Glomerular visceral epithelial cell (primary cell): ENCODE results near the gene EVX1.
A peak's percentile ranks its signal among the peaks of the same experiment; 100 is the strongest.

Source experiments
- DNase-seq: peaks from one replicate; pipeline ENCODE4 v3.0.0-alpha.2; 2016; ENCODE audit errors: extremely low spot score

EVX1 gene

DNA sequence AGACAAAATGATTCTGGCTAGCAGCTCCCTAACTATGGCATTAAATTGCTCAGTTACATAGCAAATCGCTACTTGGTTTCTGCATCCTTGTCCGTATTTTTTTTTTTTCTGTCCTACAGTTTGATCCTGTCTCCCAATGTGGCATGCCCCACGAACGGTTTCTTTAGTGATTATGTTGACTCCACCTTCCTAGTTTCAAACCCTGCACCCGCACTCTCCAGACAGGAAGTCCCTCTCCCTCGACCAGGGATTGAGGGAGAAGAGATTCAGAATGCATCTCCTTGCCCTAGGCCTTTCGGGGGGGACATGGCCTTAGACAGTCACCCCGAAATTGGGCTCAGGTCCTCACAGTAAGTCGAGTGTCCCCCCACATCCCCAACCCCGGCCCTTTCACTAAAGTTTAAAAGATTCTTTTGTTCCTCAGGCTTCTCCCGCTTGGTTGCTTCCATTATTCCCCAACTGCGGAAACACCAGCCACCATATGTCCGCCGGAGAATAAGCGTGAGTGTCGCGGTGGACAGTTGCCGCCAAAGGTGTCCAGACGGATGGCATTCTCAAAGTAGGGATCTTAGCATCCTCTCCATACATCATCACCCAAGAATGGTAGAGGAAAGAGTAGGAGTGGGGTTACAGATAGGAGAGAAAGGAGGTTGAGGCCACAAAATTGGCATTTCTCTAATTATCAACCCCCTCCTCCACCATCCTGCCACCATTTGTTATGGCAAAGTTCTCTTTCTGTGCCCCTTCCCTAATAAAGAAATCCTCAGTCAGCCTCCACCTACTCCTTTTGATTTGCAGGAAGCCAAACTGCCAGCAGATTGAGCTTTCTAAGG is 7.3 kb downstream of the EVX1 start:
- DNase-seq, result no peak

DNA sequence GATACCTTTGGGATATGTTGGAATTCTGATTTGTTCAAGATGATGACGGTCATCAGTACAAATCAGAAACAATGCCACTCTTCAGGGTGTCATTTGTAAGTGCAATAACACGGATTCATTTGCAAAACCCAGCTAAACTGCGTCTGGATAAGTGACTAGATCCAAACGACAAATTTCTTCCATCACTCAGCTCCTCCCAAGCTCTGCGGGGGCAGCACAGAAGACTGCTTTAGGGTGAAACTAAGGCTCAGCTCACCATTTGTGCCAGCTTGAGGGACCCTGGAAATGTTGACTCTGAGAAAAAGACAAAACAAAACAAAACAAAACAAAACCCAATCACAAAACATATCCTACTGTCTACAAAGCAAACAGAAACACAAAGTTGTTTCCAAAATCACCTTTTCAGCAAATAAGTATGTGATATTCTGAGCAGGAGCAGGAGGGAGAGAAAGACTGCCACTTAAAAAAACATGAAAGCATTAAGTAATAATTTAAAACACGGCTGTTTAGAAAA is 8.0 kb downstream of the EVX1 start:
- DNase-seq, result no peak

DNA sequence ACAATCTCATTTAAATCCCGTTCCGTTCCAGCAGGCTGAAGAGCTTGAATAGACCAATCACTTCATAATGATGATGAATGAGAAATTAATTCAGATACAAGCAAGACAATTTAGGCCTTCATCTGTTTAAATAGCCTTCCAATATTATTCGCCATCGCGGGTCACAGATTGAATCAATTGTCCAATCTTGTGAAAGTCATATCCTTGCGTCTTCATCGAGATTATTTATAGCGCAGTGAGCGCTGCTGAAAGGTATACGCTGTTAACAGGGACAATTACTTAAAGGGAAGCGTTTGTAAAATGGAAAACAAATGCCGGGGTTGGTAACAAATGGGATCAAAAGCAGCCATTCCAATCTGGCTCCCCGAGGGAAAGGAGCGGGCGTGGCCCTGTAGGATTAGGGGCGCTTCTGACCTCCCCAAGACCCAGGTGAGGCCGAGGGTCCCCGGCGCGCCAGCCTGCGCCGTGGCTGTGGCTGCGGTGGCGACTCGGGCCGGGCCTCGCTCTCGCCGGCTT is 8.6 kb downstream of the EVX1 start:
- no peak for DNase-seq

DNA sequence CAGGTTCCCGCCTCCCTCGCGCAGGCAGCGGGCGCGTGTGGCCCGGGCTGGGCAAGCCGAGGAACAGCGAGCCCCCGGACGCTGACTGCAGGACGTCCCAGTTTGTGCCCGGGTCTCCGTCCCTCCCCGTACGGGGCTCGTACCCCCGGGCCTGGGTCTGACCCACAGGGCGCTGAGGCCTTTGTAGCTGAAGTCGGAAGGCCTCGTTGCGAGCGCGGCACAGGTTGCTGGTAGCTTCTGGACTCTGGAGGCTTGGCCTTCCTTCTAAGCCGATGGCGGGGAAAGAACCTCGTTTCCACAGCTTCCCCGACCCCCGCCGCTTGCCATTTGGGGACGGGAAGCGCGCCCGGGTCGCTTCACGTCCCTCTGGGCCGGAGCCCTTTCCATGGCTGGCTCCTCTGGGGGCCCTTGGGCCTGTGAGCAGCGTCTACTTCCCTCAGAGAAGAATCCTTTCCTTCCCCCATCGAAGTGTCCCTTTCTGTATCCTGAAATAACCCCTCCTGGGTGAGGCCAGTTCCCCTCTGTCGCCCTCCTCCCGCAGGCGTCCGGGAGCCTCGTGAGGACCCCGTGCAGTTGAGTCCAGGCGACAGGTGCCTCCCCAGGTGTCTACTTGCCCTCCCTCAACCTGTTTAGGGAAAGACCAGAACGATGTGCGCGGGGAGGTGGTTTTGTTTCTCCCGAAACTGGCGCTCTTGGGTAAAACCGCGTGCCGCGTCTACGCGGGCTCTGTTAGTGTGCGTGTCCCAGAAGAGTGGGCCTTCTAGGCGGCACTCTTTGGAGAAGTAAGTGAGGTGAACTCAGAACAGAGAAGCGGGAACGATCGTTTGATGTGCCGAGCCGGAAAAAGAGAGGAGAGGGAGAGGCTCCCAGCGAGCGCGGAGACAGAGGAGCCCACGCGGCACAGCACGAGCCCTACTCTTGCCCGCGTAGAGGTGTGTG is 9.3 kb downstream of the EVX1 start:
- no peak for DNase-seq

DNA sequence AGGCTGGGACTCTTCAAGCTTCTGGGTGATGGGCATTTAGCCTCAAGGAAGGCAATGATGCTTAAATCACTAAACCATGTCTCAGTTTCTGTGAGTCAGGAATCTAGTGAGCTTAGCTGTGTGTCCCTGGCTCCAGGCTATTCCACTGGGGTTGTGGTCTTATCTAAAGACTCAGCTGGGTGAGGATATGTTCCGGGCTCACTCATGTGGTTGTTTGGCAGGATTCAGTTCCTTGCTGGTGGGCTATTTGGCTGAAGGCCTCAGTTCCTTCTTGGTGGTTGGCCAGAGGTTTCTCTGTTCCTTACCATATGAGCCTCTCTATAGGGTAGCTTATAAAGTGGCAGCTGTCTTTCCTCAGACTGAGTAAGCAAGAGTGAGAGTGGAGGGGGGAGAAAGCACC is 12.0 kb downstream of the EVX1 start:
- DNase-seq, result no peak

DNA sequence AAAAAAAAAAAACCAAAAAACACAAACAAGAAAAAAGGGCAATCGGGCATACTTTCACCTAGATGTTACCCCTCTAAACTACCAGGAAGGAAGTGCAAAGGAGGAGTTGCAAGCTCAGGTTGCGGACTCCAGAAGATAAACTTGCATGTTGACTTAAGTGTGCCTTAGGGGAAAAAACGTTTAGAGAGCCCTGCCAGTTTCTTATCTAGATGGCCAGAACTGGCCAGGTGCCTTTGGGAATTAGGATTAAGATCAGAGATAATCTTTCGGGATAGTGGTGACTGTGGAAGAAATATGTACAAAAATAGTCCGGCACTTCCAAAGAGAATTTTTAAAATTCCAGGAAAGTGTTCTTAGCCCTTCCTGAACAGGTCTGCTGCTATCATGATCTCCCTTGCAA is 17.6 kb downstream of the EVX1 start:
- DNase-seq, result no peak

DNA sequence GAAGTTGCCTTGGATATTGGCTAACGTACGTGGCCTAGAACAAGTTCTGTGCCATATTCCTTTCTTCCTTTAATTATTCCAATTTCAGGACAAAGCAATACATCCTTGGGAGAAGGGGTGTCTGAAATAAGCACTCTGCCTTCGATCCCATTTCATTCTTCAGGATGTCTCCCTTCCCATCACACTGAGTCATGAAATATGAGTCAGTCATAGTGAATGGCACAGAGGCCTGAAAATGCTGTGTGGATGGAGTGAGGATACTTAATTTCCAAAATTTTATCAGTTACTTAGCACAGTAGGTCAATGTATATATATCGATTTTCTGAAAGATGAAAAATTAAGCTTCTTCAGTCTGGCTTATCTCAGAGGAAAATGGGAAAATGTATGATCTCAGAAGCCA is 19.5 kb downstream of the EVX1 start:
- DNase-seq, result no peak

DNA sequence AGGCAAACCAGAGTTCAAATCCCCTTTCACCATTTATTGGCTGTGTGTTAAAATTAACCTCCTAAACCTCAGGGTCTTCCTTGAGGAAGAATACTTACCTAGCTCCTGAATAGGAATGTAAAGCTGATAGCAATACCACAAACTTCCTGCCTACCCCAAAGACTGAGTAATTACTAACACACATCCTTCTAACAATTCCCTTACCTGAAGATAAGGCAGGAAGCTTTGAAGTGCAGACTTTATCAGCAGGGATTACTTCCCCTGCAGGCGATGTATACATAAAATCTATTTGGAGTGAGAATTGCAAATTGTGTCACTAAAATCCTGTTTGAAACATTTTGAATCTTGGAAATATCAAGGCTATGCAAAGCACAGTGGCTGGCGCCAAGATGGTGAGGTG is 21.2 kb downstream of the EVX1 start:
- DNase-seq, result no peak

DNA sequence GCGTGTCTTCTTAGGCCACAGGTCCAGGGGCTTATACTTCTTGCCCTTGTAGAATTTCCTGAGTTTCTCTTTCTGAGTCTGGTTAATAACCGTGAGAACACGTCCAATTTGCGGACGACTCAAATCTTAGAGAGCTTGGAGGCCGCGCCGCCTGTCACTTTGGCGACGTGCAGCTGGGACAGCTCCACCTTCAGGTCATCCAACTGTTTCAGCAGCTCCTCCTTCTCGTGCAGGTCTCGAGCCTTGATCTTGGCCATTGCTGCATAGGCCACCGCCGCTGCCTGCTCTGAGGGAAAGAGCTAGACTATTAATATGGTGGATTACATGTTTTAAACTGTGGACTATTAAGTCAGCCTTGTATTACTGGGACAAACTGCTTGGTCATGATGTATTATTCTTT is 26.9 kb downstream of the EVX1 start:
- DNase-seq, result no peak

DNA sequence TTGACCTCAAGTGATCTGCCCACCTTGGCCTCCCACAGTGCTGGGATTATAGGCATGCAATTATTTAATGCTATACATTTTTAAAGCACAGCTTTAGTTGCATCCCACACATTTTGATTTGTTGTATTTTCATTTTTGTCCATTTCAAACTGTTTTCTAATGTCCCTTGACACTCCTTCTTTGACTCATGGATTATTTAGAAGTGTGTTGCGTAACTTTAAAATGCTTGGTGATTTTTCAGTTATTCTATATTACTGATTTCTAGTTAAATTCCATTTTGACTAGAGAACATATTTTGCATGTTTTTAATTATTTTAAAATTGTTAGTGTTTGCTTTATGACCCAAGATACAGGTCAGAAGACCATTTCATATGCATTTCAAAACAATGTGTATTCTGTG is 28.8 kb downstream of the EVX1 start:
- DNase-seq, result no peak

DNA sequence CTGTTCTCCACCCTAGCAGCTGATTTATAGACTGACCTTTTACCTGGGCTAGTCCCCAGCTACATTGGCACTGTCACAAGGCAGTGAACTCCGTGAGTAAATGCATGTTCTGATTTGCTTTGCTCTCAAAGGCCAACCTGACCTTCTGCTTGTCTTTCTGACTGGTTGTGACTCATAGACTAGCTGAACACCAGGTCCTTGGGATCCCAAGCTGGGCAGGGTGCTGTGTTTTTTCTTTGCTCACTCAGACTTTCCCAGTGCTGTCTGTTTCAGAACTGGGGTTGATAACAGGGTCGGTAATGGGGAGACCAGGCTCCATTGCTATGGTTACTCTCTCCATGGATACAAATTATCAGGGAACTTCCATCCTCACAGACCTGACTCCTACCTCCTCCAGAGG is 35.0 kb downstream of the EVX1 start:
- peak; percentile 6 for DNase-seq

DNA sequence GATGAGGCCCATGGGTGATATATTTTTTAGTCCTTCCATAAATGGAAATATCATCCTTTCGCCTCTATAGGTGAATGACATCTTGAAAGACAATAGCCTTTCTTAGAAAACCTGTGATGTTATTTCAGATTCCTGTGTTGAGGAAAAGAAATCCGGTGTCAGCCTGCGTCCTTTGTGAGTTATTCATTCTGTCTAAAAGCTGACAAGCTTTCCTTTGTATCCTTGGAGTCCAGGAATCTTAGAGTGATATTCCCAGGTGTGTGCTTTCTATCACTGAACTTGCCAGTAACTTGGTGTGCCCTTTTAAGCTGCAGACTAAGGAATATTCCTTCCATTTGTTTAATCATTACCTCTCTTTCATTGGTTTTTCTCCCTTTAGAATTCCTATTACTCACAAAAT is 41.0 kb downstream of the EVX1 start:
- DNase-seq, result no peak

DNA sequence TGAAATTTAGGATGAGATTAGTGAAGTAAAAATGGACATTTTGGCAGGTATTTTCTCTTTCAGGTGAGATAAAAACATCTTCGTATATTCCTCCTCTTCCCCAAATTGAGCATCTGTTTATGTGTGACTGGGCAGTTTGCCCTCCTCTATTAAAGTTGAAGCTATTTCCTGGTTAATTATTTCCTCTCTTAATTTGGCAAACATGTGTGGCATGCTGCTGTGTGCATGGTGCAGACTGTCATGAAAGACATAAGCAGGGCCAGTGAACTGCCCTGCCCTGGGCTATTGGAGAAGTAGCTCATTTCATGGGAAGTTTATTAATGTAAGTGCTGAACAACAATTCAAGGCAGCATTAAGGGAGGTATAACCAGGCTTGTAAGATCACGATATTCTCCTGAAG is 52.6 kb downstream of the EVX1 start:
- no peak for DNase-seq

DNA sequence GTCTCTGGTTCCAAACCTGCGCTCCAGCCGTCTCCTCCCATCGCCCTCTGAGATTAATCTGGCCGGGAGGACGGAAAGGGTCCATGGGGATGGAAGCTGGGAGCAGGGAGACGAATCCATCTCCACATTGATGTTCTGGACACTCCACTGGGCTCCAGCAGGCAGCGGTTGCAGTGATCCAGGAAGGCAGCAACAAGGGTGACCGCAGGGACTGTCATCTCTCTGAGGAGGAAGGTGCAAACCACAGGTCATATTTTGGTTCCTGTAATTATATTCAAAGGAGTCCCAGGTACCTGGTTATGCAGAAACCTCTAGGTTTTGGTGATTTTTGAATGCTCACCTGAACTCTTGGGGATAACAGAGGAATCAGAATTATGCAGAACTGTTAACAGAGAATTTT is 54.8 kb downstream of the EVX1 start:
- no peak for DNase-seq
